ENCODE data around the gene CTNND2. TPM values are rescaled to one million over a fixed set of nuclear protein-coding genes. Genes with fewer than 3 reads are reported as not detected.

CTNND2 gene
- total RNA-seq, 4 donors from 2014 or later, result 8.3 TPM; not detected in 3

- TF ChIP-seq, protein P1, sequence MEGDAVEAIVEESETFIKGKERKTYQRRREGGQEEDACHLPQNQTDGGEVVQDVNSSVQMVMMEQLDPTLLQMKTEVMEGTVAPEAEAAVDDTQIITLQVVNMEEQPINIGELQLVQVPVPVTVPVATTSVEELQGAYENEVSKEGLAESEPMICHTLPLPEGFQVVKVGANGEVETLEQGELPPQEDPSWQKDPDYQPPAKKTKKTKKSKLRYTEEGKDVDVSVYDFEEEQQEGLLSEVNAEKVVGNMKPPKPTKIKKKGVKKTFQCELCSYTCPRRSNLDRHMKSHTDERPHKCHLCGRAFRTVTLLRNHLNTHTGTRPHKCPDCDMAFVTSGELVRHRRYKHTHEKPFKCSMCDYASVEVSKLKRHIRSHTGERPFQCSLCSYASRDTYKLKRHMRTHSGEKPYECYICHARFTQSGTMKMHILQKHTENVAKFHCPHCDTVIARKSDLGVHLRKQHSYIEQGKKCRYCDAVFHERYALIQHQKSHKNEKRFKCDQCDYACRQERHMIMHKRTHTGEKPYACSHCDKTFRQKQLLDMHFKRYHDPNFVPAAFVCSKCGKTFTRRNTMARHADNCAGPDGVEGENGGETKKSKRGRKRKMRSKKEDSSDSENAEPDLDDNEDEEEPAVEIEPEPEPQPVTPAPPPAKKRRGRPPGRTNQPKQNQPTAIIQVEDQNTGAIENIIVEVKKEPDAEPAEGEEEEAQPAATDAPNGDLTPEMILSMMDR (IDR thresholded peaks at IDR 0.05; ENCODE audit: low read depth), result no peak
Observed at GRCh38 chr5:11222169-11222568, 682.1 kb downstream of the CTNND2 start.

DNA sequence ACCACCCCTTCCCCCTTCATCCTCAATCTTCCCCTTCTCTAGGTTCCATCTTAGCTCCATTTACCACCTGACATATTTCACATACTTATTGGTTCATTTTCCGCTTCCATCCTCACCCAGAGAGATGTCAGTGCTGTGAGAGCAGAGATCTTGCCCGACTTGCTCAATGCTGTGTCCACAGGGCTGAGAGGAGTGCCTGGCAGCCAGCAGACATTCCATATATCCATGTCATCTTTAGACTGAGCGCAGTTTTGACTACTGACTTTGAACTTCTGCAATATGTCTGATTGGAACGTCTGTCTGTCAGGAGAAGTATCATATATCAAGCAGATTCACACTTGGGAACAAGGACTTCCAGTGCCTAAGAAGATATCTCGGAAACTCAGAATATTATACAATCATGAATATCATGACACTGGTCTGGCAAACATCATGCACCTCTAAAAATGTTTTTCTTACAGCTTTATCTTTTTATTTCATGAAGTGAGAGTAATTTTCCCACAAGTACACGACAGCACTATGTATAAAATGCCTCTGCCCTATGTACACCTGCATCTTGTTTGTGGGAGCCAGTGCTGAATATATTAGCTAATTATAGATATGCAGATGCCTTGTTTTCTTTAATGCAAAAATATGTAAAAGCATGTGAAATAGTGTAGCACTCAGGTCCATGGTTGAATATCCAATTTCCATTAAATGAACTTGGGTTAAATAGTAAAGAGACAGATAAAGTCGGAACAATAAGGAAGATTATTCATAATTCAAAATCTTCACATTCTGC, 689.2 kb downstream of the CTNND2 start:
- TF ChIP-seq, protein P1 (IDR thresholded peaks at IDR 0.05; ENCODE audit: low read depth), result no peak

DNA sequence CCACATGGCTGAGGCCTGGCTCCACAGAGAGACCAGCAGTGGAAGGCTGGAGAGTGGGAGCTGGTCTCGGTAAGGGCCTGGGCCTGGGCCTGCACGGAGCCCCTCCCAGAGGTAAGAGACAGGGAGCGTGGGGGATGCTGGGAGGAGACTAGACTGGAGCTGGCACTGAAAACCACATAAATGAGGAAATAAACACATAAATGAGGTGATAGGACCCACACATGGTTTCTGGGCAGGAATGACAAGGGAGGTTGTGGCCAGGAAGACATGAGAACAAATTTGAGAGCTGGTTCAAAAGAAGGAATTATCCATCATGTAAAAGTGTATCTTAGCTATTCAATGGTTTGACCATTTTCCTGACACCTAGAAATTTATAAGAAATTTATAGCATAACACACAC, 691.5 kb downstream of the CTNND2 start:
- TF ChIP-seq, protein P1 (IDR thresholded peaks at IDR 0.05; ENCODE audit: low read depth), result no peak

- TF ChIP-seq, protein P1 (IDR thresholded peaks at IDR 0.05; ENCODE audit: low read depth), result no peak
Observed at GRCh38 chr5:11197726-11198125, 706.5 kb downstream of the CTNND2 start.

DNA sequence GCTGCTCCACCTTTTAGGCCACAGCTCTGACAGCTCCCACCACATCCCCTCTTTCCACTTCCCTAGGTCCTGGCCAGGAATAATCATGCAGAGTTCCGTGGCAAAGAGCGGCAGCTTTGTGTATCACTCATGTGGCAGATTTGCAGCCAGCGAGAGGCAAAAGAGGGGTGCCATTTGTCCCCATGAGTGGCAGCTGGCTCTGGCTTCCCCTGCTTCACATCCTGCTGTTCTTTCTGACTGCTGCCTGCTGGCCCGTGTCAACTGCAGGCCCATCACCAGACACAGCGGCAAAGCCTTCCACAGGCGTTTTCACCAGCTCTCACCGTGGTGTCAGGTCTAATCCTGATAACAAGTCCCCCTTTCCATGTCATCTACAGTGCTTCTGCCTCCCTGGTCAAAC, 712.6 kb downstream of the CTNND2 start:
- TF ChIP-seq, protein P1 (IDR thresholded peaks at IDR 0.05; ENCODE audit: low read depth), result no peak

DNA sequence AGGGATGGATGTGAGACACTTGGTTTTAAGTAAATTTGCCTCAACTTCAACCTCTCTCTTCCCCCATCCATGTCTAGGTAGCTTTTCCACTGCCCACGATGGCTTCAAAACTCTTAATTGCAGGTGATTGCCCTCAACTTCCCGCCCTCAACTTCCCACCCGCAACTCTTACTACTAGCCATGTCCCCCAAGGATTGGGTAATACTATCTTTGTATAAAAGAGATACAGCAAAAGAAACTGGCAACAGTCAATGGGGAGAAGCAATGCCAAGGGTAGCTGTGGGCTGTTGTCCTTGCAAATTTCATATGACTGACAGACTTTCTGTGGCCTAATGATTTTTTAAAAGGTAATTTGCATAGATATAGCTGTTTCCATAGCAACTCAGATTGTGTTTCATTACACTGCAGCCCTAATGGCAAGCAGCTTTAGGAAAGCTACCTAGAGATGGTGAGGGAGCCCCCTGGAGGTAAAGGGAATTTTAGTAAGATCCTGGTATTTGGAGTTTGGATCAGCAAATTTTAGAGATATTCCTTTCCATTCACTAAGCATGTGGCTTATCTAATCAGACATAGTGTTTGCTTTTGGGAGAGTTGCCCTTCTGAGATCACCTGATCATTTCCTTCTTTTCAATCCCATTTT, 721.7 kb downstream of the CTNND2 start:
- TF ChIP-seq, protein P1 (IDR thresholded peaks at IDR 0.05; ENCODE audit: low read depth), result no peak

GRCh38 chr5:11181940-11182339, 722.3 kb downstream of the CTNND2 start:
- TF ChIP-seq, protein P1 (IDR thresholded peaks at IDR 0.05; ENCODE audit: low read depth), result no peak

Data from subcutaneous adipose tissue (tissue), 4 donors.